GDM1 (cell line): ENCODE results near the gene NIM1K.
A peak's percentile ranks its signal among the peaks of the same experiment; 100 is the strongest.
"Not testable (repeated sequence)": the region's sequence is repeated elsewhere in the genome, so short reads cannot be mapped to it uniquely, and the experiment has no call there.

Experiments
- DNase-seq: peaks from one replicate; lab custom pipeline; 2025; lab: John Stamatoyannopoulos, UW

Gene NIM1K

GRCh38 chr5:43281840-43282658, 90.0 kb downstream of the NIM1K start:
- no peak for DNase-seq

DNA sequence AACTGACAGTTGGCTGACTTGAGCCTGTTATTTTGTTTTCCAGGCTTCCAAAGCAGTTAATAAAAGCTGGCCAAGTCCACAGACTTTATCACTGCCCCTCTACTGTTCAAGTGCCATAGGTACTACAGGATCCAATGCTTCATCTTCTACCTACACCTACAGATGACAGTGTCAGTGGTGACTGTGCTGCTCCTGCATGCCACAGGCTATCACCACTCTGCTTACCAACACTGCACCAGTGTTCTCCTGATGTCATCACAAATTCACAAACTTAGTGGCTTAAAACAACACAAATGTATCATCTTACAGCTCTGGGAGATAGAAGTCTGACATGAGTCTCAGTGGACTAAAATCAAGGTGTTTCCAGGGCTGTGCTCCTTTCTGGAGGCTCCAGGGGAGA, 94.6 kb downstream of the NIM1K start:
- DNase-seq = no peak

GRCh38 chr5:43287493-43287892, 95.5 kb downstream of the NIM1K start:
- DNase-seq = no peak

DNA sequence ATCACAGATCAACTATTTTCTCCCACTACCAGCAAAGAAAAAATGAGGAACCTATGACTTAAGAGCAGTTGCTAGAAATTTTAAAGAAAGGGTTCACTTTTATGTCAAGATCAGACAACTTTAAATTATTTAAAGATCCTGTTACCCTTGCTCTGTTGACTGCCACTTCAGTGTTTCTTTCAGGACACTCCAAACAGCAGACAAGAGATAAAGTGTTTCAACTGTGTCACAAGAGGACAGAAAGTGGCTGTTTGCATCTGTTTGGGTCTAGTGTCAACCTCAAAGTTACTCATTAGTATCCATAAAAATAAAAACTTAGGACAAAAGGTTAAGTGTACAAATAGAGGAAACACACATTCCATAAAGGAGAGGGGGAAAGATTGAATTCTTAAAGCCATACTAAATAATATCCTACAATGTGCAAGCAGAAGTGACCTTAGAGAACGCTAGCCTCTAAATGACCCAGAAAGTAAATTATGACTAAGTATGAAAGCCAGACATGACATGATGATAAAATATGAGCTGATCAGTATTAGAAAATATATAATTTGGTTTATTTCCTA, 96.3 kb downstream of the NIM1K start:
- no peak for DNase-seq

DNA sequence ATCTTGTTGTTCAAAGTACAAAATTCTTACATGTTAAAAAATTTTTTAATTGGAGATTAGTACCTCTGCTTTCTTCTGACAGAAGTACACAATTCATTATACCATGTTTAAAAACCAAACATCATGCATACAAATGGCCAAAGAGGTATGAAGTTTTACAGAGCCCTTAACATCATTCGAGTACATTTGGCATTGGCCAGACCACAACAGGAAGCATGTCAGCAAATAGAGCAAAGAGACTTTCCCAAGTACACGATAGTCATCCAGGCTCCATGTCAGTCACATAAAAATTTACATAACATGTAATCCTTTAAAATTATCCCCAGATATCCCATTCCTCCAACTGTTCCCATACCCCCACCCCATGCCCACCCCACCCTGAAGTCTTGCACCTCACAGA, 98.7 kb downstream of the NIM1K start:
- no peak for DNase-seq

DNA sequence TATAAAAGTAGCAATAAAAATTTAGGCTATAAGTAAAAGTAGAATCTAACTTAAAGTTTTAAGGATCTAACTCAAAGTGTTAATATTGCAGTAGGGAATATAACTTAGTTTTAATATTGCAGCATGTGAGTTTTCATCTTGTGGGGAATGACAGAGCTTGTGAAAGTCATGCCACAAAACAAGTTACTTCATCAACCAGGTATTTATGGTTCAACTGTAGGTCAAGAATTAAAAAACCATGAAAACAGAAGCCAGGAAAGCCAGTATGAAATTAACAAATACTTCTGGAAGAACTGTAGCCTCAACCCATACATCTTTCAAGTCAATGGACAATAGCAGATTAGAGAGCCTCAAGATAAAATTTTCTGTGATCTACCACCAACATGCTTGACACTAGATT, 102.2 kb downstream of the NIM1K start:
- DNase-seq = no peak

- DNase-seq = no peak
Observed at GRCh38 chr5:43295202-43295601, 103.2 kb downstream of the NIM1K start.

- DNase-seq = no peak
Observed at GRCh38 chr5:43296835-43297234, 104.8 kb downstream of the NIM1K start.

DNA sequence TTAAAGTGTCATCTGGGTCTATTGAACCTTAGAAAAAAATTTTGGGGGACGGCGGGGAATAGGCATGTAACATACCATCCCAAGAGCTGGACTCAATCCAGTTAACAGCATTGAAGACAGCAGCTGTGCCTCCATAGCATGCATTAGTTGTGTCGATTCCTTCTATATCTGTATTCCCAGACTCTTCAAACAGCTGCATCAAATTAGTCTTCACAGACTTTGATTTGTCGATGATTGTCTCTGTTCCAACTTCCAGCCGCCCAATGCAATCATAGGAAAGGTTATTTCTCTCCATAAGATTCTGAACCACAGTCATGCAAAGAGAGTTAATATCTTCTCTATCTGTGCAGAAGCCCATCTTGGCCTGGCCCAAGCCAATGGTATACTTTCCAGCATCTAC, 106.4 kb downstream of the NIM1K start:
- DNase-seq = no peak

- DNase-seq = no peak
Observed at GRCh38 chr5:43300112-43300511, 108.1 kb downstream of the NIM1K start.

- DNase-seq = no peak
Observed at GRCh38 chr5:43301653-43302091, 109.6 kb downstream of the NIM1K start.

DNA sequence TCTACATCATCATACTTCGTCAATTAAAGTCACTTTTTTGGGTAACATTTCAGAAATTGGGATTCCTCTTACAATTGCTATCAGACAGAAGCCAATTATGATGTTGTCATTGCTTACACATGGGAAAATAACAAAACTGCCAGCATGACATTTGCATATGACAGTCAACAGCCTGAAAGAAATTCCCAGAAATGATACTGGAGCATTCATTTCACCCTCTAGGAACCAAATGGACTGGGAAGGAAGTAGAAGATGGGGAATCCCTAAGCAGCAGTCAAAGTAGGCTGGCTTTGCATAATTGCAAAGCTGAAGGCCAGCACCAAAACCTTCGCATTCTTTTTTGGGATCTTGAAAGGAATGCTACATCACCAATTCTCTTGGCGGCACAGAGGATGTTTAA, 110.5 kb downstream of the NIM1K start:
- no peak for DNase-seq

- DNase-seq = no peak
Observed at GRCh38 chr5:43303242-43303641, 111.2 kb downstream of the NIM1K start.

GRCh38 chr5:43304525-43304924, 112.5 kb downstream of the NIM1K start:
- no peak for DNase-seq

DNA sequence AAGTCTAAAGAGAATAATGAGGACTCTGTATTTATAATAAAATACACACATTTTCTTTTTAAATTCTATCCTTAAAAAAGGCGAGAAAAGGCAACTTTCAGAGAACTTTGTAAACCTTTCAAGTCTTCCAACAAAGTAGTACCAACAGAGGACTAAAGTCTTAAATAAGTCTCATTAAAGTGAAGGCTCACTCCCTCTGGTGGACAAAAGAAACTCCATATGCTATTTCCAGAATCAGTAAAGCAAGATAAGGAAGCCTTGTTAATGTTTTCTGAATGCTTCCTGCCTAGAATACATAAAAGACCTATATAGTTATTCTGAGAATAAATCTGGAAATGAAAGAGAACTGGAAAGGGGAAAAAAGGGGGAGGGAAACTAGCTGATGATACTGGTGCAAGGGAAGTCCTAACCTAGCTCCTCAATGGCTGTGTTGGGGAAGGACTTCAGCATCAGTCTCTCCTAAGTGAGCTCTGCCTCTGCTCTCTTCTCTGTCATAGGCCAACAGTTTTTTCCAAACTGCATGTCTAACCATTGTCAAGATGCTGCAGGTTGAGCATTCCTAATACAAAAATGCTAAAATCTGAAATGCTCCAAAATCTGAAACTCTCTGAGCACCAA, 114.0 kb downstream of the NIM1K start:
- peak; percentile 38 for DNase-seq

GRCh38 chr5:43306954-43307353, 114.9 kb downstream of the NIM1K start:
- DNase-seq = not testable (repeated sequence)

GRCh38 chr5:43309122-43309521, 117.1 kb downstream of the NIM1K start:
- no peak for DNase-seq

GRCh38 chr5:43309637-43310036, 117.6 kb downstream of the NIM1K start:
- DNase-seq = no peak

DNA sequence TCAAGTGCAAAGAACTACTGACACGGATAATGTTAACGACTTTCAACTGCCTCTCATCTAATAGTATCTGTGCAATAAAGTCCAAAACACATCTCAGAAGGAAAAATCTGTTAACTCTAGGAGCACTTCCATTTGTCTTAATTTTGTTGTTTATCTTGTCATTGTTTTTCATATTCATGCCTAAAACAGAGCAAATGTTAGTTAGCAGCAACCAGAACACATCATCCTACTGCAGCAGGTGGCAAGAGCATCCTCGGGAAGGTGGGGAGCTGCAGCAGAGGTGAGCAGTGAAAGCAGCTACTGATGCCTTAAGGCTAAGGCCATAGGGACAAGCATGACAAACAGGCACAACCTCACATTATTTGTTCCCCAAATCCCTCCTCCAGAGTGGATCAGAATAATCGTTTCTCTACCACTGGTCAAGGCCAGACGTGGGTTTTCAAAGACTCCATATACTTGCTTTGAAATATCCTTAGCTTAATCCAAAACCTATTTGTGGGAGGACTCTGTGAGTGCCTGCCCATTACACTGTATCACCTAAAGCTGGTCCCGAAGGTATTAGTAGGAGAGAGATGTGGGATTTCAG, 120.1 kb downstream of the NIM1K start:
- no peak for DNase-seq

- peak; percentile 13 for DNase-seq
Observed at GRCh38 chr5:43312699-43313034, 120.6 kb downstream of the NIM1K start.

DNA sequence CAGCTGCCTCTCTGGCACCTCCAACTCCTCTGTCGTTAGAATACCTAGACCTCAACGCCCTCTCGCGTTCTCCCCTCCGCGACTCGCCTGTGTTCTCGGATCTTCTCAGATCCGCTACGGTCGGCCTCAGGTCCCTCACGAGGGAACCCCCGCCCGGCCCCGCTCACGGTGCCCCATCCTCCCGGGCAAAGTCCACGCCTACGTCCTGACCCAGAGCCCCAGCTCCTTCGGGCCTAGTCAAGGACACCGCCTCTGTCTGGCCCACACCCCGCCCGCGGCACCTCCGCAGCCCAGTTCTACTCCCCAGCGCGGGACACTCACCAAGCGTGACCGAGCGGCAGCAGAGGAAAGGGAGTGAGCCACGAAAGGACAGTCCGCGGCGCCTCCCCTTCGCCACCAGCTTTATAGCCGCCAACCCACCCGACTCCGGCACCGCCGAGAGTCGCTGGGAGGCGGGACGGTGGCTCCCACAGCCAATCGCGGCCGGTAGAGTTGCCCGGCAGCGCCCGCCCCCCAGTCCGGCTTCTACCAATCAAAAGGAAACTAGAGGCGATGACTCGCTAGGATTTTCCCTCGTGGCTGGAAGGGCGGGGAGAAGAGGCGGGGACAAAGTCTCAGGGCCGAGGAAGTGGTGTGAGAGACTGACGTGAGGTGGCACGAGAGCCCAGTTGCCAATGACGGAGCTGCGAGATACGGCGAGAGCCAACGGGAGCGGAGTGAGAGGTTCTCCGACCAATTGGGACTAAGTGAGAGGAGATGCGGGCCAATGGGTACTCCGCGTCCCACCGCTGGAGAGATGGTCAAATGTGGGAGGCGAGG, 121.2 kb downstream of the NIM1K start, which contains the start of gene HMGCS1:
Gene HMGCS1 (minus strand): TSS at position 378 of the 819 bp plus-strand sequence. CDS start 14,447 bp downstream, outside the sequence.
- DNase-seq = peak; percentile 99

- DNase-seq = no peak
Observed at GRCh38 chr5:43313854-43314457, 121.9 kb downstream of the NIM1K start.
